HG03108 (cell line): ENCODE results near the gene MAGI2.

ENCODE experiments used
- ATAC-seq: cut with Tn5 transposase; IDR thresholded peaks from one replicate; pipeline ENCODE4 v1.9.1; 2021; ENCODE audit warnings: moderate library complexity; ENCODE audit not compliant: unreplicated experiment

MAGI2 gene

DNA sequence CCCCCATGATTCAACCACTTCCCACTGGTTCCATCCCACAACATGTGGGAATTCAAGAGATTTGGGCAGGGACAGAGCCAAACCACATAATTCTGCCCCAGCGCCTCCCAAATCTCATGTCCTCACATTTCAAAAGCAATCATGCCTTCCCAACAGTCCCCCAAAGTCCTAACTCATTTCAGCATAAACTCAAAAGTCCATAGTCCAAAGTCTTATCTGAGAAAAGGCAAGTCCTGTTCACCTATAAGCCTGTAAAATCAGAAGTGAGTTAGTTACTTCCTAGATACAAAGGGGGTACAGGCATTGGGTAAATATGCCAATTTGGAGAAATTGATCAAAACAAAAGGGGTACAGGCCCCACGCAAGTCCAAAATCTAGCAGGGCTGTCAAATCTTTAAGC lies 272.9 kb downstream of the MAGI2 start:
- ATAC-seq: no peak

DNA sequence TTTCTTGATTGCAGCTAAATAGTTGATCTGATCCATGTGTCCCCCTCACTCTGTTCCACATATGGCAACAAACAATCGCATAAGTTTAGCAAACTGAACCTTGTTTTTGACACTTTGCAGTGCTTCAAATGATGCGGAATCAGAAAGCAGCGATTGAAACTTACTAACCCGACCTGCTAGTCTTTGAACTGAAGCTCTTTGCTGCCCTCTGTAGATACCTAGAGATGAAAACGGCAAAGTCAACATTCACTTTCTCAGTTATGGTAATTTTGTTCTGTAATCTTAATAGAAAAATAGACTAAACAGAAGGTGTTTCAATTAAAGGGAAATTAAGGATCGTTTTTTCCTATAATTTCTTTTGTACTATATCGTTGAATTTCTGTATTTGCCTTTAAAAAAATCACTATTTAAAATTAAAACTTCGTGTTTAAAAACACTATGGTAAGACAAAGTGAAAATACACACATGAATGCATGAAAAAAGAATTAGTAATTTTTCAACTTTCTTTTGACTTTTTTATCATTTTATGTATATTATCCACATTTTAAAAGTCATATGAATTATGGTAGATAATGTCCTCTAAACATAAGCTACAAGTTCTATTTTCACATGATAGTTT lies 276.5 kb downstream of the MAGI2 start:
- ATAC-seq: no peak

DNA sequence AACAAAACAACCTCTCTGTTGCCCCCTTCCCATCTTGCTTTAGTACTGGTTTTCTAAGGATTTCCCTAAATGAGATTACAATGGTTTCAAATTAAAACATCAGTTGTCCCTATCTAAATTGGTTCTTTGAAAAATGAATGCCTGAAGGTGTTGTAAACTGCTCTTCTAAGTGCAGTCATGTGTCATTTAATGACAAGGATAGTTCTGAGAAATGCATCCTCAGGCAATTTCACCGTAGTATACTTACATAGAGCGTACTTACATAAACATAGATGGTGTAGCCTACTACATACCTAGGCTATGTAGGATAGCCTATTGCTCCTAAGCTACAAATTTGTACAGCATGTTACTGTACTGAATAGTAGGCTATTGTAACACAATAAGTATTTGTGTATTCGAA lies 278.1 kb downstream of the MAGI2 start:
- no peak for ATAC-seq

DNA sequence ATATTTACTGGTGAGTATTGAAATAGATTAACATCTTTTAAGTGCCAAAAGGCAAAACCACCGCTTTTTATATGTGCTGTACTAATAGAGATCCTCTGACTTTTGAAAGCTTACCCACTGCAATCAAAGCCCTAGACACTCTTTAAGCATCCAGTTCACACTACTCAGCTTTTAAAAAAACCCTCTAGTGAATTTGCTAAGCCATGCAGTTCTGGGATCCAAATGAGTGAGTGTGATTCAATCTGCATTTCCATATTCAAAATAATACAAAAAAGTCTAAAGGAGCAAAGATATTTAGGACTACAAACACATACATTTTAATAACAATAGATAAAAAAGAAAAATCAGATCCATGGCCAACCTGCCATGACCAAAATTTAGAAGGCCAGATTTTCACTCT lies 288.2 kb downstream of the MAGI2 start:
- no peak for ATAC-seq

DNA sequence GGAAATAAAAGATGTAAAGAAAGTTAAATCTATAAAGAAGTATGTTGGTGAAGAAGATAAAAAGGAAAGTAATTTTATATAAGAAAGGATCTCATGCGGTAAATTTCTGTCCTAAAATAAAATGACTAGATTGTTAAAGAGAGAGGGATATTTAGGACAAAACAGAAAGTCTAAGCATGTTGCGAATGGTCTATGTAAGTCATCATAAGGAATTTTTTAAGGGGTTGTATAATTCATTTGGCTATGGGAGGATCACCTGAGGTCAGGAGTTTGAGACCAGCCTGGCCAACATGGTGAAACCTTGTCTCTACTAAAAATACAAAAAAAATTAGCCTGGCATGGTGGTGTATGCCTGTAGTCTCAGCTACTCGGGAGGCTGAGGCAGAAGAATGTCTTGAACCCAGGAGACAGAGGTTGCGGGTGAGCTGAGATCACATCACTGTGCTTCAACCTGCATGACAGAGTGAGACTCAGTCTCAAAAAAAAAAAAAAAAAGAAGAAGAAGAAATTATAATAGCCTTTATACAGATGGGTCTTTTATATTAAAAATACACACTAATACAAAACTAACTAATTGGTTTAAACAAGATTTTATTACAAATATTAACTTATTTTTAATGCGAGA lies 294.3 kb downstream of the MAGI2 start:
- no peak for ATAC-seq

DNA sequence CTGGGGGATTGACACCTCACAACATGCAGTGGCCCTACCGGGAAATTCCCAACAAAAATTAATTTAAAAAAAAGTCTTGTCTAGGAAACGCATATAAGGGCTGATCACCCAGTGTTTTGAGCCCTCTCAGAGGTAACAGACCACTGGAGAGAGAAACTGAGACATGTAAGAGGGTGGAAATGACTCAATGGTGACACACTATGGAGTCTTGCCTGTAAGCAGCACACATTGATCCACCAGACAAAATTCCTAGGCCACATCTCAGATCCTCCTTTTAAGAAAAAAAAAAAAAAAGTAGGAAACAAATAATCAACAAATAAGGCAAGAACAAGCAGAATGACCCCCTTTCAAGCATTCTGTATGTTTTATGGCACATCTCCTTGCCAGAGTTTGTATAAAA lies 296.2 kb downstream of the MAGI2 start:
- no peak for ATAC-seq

DNA sequence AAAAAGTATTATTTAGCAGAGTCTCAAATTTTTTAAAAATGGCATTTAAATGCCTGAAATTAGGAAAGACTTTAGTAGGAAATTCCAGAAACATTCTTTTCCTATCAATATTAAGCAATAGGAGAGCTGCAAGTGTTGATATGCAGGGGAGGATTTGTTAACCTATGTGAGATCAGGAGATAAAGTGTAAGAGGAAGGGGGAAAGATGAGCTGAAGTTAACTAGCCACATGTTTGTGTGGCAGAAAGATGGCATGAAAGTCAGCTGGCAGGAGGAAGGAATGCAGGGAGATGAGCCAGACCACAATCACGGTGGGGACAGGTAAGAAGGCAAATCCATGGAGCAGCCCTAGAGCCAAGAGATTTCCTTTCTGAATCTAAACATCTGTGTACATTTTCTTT lies 303.6 kb downstream of the MAGI2 start:
- no peak for ATAC-seq

DNA sequence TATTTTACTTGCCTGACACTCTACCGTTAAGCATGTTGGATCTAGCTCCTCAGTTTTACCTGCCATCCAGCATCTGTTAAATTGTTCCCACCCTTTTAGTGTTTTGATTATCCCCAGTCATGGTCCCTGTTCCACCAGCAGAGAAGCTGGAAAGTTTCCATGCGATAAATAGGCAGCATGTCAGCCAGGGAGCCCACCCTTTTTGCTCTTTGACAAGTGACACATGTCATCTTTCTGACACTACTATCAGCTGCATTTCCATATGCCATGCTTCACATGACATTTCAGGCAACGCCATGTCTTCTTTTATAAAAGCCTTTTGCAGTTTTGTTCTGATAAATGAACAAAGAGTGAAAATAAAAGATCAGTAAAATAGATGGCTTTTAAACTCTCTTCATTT lies 310.8 kb downstream of the MAGI2 start:
- no peak for ATAC-seq

DNA sequence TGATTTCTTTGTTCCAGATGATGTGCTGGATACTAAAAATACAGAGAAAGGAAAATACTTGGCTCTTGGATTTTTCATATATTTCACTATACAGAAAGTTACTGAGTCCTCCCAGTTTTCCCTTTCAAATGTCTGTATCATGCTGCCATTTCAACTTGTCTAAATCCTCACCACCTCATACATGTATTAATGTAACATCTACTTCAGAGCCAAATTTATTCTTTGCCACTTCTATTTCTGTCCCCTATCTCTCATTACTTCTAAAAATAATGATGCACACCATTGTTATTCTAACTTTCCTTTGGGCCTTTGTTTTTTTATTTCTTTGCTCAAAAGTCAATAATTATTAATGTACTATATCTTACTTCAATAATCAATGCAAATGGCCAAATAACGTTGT lies 312.2 kb downstream of the MAGI2 start:
- no peak for ATAC-seq

DNA sequence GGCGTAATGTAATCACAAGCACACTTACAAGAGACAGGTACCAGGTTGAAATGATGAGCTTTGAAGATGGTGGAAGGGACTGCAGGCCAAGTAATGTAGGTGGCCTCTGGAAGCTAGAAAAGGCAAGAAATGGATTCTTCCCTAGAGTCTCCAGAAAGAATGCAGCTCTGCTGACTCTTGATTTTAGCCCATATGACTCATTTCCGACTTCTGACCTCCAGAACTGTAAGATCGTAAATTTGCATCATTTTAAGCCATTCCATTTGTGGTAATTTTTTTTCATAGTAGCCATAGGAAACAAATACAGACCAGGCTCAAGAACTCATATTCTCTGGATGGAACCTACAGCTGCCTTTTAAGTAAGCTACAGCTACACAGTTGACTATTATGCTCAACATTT lies 315.5 kb downstream of the MAGI2 start:
- no peak for ATAC-seq

DNA sequence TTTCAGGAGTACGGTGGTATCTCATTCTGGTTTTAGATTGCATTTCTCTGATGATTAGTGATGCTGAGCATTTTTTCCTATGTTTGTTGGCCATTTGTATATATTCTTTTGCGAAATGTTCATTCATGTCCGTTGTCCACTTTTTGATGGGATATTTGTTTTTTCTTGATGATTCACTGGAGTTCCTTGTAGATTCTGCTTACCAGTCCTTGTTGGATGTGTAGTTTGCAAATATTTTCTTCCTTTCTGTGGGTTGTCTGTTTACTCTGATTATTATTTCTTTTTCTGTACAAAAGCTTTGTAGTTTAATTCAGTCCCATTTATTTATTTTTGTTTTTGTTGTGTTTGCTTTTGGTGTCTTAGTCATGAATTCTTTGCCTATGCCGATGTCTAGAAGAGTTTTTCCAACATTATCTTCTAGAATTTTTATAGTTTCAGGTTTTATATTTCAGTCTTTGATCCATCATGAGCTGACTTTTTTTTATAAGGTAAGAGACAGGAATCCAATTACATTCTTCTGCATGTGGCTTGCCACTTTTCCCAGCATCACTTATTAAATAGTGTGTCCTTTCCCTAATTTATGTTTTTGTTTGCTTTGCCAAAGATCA lies 320.5 kb downstream of the MAGI2 start:
- no peak for ATAC-seq

DNA sequence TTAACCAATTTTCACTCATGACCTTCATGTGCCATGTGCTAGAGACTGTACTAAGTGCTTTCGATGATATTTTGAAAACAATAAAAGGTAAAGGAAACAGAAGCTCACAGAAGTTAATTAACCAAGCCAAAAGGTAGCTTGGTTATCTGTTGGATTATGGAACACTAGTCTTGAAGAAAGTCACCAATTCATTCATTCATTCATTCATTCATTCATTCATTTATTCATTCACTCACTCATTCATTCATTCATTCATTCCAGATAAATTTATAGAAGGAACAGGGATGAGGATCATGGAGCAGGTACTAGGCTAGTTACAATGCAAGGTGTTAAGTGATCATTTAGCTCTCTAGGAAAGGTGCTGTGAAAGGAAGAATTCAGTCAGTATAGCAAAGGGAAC lies 322.8 kb downstream of the MAGI2 start:
- ATAC-seq: no peak

DNA sequence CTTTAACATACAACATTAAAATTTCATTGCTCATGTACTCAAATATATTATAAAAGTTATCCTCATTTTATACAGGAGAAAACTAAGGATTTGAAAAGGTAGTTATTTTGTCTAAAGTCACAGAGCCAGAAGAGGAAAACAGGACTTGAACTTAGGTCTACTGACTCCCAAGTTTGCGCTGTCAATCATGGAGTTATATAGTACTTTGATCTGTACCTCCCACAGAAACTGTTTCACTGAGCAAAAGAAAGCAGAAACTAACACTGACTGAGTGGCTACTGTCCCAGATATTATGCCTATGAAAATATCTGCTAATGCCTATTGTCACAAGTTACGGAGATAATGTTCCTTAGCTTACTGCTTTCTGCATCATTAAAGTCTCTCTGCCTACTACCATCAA lies 329.1 kb downstream of the MAGI2 start:
- no peak for ATAC-seq

DNA sequence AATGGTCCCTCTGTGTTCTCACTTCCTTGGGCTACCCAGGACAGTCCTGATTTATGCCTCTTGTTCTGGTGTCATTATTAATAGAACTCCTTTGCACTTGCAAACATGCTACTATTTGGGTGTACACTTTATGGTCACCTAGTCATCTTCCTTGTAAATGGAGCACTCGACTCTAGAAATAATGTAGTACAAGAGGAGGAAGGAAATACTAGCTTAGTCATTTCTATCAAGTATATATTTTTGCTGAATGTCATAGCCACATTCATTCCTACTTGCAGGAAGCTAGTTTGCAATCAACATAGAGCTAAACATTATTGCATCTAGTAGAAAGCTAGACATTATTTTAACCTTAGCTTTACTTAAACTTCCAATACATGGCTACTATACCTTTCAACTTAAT lies 335.3 kb downstream of the MAGI2 start:
- no peak for ATAC-seq

DNA sequence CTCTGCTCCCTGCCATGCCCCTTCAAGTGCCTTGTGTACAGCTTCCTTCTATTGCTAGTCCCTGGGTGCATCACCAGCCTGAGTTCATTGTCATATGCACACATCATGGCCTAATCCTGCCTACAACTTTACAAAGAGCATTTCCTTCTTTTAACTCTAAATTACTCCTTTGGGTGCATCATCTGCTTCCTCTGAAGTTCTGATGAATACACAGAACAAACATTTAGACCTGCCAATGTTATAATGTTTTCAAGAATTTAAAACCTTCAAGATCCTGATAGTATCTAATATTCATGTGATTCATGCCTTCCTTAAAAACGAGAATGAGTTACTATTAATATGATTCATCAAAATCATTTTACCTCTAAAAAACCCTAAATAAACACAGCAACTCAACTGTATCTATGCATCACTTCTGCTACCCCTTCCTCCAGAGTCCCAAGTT lies 357.1 kb downstream of the MAGI2 start:
- no peak for ATAC-seq

DNA sequence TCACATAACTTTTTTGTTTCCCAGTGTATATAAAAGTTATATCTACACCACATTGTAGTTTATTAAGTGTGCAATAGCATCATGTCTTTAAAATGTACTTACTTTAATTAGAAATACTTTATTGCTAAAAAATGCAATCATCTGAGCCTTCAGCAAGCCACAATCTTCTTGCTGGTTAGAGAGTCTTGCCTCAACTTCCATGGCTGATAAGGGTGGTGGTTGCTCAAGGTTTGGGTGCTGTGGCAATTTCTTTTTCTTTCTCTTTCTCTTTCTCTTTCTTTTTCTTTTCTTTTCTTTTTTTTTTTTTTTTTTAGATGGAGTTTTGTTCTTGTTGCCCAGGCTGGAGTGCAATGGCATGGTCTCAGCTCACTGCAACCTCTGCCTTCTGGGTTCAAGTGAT lies 360.0 kb downstream of the MAGI2 start:
- no peak for ATAC-seq

DNA sequence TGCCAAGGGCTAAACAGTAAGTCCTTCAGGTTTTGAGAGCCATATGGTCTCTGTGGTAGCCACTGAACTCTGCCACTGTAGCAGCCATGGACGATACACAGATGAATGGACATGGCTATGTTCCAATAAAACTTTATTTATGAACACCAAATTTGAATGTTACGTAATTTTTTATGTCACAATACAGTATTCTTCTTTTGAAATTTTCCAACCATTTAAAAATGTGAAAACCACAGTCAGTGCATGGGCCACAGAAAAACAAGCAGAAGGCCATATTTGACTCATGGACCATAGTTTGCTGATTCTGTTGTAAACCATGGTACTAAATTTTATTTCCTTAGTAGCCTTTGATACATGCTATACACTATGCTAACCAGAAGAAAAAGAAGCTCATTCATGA lies 361.8 kb downstream of the MAGI2 start:
- no peak for ATAC-seq

DNA sequence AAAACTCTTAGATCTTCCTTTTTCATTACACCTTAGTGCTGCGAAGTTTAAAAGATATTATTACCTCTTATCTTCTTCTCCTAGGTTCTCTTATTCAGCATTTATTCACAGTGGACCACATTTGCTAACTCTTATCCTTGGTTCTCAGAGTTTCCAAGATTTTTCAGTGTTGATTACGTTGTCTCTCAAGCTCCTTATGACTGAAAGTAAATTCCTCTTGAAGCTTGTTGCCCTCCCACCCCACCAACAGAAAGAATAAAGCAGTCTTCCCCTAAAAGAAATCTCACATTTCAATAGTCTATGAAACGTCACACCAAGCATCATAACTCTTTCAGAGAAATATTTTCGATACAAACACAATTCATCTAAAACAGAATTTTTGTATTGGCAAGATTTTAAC lies 362.5 kb downstream of the MAGI2 start:
- ATAC-seq: no peak

DNA sequence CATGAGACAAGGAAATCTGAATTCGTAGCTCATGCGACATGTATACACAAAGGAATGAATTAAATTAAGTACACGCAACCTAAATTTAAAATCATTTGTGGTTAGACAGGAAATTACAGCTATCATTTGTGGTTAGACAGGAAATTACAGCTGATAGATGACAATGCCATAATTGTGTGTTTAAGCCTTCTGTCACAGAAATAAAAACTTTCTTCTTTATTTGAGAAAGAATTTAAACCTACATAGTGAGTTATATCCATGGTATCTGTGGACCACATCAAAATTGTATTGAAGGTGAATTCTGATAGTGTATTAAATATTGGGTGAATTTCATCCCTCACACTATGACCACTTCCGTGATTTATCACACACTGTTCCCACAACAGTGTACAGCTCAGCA lies 362.9 kb downstream of the MAGI2 start:
- ATAC-seq: no peak

DNA sequence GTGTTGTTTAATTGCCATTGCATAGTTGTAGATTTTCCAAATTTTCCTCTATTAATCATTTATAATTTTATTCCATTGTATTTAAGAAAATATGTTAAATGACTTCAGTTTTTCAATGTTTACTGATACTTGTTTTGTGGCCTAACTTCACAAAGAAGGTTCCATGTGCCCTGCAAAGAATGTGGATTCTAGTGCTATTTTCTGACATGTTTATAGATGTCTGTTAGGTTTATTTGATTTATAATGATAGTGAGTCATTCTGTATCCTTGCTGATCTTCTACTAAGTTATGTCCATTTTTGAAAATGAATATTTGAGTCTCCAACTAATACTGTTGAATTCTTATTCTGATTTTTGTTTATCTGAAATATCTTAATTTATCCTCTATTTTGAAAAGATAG lies 369.0 kb downstream of the MAGI2 start:
- ATAC-seq: no peak

DNA sequence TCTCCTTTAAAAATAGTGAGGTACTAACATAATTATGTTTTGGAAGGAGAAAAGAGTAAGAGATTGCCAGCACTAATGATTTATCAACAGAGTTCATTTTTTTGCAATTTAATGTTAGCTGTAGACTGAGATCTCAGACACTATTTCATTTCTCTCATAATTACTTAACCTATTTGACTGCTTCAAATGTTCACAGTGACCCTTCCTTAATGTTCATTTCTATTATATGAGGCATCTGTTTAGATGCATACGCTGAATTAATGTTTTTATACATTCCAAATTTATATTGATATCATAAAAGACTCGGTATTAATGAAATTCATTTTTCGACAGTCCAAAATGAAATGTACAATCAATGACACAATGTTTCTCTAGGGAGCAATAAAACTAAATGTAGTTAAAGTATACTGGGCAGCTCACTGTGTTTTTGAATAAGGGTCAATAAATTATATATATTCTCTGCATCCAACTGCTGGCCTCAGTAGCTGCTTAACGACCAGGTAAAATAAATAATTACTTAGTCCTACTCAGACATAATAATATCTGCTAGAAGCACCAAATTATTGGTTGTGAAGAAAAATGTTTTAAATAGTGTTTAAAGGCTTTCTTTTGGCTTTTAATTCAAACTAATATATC lies 373.4 kb downstream of the MAGI2 start:
- ATAC-seq: no peak

DNA sequence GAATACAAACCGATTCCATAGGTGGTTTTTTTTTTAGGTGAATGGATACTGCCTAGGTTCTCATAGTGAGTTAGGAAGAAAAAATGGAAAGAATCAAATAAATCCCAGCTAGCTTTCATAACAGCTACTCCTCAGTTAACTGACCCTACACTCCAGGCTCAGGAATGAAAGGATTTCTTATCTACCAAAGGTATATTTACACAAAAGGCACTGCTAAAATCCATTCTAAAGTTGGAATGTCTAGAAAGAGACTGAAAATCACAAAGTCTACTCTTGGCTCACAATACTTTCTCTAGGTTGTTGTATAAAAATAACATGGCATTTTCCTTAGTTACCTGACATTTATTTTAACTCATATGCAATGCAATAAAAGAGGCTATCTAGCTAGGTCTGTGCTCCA lies 375.2 kb downstream of the MAGI2 start:
- ATAC-seq: no peak
